Daoy (cell line): ENCODE measurements around the gene MAP2K4. TPM values are rescaled to one million over a fixed set of nuclear protein-coding genes. Genes with fewer than 3 reads are reported as not detected.

Source experiments
- DNase-seq: peaks from one replicate; pipeline ENCODE4 v3.0.0-alpha.2; 2015; ENCODE audit warnings: low read depth
- total RNA-seq: library from RNA; depleted of rRNA; stranded (reverse); fragments of >200 nt; shearing (Covaris generic); gene quantifications from 2 replicates; pipeline ENCODE4 v1.2.3, GENCODE V29; 2014

Gene MAP2K4
- total RNA-seq, 1 experiment from 2014 or later: 31.8 TPM

DNA sequence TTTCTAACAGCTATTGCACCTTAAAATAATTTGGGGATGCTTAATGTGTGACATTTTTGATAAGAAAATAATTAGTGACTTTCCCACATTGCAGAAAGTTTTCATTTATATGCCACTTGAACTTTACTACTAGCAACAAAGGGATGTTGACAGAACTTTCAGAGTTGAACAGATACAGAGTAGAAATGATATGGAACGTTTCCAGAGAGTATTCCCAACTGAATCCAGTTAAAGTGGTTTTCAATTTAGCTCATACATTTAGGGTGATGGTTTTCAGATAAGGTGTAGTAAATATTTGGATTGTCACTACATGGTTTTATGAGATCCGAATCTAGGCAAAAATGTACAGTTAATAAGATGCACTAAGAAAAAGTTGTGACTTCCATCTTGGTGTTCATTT is 17.3 kb downstream of the MAP2K4 start:
- DNase-seq: no peak

DNA sequence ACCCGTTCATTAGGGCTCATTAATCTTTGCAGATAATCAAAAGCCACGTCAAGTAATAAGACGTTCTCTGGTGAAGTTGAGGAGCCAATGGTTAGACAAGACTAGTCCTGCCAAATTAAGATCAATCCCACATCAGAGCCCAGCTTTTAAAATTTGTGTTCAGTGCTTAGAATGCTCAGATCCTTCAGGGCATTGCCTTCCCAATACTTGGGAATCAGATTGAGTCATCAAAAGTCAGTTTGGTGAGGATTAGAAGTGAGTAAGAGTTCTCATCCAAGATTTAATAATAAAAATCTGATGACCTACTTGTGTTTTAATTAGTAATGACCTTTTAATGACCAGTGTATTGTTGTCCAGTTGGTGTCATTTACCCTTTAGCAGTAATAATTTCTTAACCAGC is 19.8 kb downstream of the MAP2K4 start:
- DNase-seq: no peak

DNA sequence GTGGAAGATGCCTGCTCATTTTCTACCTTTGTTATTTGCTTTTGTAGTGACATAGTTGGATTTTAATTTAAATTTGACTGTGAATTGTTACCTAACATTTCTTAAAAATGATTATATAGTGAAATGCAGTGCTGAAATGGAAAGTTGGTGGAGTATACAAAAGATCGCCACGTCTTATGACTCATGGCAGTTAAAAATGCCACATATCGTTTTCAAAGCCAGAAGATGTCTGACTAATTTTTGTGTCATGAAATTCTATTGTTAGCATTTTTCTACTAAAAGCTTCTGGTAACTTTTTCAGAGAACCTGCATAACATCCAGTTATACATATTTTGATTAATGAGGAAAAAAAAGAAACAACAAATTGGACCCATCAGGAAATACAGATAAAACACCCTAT is 20.6 kb downstream of the MAP2K4 start:
- peak; percentile 68 for DNase-seq

GRCh38 chr17:12043702-12044101 is 23.0 kb downstream of the MAP2K4 start:
- DNase-seq: no peak

DNA sequence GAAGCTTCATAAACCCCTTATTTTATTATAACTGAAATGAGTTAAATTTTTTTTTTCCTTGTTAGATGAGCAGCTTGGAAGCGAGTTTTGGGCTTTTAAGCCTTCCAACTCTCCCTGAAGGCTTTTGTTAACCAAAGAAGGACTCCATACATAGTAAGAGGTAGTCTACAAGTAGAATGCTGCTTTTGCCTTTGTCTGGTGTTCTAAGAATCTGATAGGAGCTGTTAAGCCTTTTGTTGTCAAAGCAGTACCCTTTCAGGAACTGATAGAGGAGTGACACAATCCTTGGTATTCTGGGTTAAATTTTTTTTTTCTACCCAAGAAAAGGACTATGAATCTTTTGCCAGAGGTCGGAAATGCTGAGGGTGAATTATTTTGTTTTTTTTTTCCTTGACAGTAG is 26.1 kb downstream of the MAP2K4 start:
- DNase-seq: no peak

DNA sequence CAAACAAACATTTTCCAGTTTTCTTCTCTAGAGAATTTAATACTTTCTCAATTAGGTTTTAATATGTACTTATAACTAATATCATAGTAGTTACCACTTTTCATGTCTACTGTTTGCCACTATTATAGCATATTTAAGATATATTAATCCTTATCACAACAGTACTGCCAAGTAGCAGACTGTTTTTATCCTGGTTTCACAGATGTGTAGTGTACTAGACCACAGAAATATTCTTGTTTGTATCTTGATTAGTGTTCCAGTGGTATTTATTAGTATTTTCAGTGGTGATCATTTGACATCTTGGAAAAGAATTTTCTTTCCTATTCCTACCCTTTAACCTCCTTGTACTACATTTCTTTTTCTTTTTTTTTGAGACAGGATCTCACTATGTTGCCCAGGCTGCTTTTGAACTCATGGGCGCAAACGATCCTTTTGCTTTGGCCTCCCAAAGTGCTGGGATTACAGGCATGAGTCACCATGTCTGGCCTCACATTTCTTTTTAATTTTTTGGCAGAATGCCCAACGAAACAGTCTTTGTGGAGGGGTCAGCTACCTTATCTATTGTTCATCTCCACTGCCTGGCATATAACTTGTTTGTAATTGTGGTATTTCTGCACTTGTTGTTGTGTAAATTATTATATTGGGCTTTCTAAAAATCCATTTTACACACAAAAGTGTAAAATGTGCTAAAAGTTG is 27.2 kb downstream of the MAP2K4 start:
- DNase-seq: peak; percentile 35

- DNase-seq: no peak
Observed at GRCh38 chr17:12048843-12049473, 28.3 kb downstream of the MAP2K4 start.

GRCh38 chr17:12050646-12051225 is 30.1 kb downstream of the MAP2K4 start:
- DNase-seq: no peak

- DNase-seq: no peak
Observed at GRCh38 chr17:12053552-12053951, 32.9 kb downstream of the MAP2K4 start.

DNA sequence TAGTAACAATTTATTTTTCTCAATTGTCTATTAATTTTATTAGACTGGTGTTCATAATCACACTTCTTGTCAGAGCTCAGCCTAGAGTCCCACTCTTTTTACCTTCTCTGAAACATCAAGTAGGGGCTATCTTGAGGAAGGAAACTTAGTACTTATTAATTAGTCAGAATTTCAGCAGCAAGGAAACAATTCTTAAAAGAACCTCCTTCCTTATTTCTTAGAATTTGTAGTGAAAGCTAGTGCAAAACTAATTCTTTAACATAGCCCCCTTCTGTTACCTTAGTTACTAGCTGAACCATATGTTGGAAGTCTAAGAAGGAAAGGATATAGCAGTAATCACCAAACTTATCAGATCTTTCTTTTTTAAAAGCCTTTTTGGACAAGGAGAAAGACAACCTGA is 35.2 kb downstream of the MAP2K4 start:
- DNase-seq: no peak

- no peak for DNase-seq
Observed at GRCh38 chr17:12057520-12057919, 36.8 kb downstream of the MAP2K4 start.

DNA sequence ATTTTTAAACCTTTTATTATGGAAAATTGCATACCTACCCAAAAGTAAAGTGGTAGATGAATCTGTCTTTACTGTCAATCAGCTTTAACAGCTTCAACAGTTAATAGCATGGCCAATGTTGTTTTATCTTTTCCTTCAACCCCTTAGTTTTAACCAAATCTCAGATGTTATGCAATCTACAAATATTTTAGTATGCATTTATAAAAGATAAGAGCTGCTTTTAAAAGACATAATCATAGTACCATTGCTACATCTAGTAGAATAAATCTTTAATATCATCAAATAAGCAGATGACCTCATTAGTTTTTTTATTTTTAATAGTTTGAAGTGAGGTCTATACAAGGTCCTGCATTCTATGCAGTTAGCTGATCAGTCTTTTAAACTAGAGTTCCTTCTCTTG is 37.9 kb downstream of the MAP2K4 start:
- no peak for DNase-seq

DNA sequence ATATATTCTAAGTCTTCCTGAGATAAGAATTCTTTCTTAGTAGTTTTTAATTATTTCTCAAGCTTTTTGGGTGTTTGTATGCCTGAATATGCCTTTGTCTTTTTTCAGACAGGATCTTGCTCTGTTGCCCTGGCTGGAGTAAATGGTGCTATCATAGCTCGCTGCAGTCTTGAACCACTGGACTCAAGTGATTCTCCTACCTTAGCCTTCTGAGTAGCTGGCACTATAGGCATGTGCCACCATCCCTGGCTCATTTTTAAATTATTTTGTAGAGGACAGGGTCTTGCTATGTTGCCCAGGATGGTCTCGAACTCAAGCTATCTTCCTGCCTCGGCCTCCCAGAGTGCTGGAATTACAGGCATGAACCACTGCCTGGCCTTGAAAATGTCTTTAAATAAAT is 41.6 kb downstream of the MAP2K4 start:
- DNase-seq: no peak

GRCh38 chr17:12064395-12064794 is 43.7 kb downstream of the MAP2K4 start:
- DNase-seq: no peak

DNA sequence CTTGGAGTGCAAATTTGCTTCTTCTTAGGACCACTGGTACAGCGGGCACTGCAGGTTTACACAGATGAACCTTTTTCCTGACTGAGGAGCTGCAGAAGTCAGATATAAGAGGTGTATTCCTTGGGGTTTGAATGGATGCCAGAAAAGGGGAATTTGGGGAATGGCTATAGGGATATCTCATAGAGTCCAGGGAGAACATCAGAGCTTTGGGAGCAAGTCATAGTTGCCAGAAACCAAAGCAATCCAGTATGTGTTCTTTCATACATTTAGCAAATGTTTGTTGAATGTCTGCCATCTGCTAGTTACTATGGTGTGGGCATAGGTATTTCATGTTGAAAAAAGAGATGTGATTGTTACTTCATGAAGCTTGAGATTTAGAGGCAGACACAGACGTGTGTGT is 46.8 kb downstream of the MAP2K4 start:
- no peak for DNase-seq

GRCh38 chr17:12068946-12069345 is 48.3 kb downstream of the MAP2K4 start:
- DNase-seq: no peak

- peak; percentile 39 for DNase-seq
Observed at GRCh38 chr17:12070561-12070960, 49.9 kb downstream of the MAP2K4 start.

GRCh38 chr17:12074346-12074745 is 53.7 kb downstream of the MAP2K4 start:
- DNase-seq: no peak

DNA sequence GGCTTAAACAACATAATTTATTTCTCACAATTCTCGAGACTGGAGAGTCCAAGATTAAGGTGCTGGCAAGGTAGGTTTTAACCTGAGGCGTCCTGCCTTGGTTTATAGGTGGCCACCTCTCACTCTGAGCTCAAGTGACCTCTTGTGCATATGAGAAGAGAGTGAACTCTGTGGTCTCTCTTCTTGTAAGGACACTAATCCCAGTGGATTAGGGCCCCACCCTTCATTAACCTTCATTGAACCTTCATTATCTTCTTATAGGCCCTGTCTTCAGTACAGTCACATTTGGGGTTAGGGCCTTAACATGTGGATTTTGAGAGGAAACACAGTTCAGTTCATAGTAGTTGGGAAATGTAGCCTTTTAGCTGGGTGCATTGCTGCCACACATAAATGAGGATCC is 57.1 kb downstream of the MAP2K4 start:
- no peak for DNase-seq

GRCh38 chr17:12078791-12079190 is 58.1 kb downstream of the MAP2K4 start:
- peak; percentile 72 for DNase-seq

GRCh38 chr17:12081720-12082119 is 61.0 kb downstream of the MAP2K4 start:
- DNase-seq: no peak

DNA sequence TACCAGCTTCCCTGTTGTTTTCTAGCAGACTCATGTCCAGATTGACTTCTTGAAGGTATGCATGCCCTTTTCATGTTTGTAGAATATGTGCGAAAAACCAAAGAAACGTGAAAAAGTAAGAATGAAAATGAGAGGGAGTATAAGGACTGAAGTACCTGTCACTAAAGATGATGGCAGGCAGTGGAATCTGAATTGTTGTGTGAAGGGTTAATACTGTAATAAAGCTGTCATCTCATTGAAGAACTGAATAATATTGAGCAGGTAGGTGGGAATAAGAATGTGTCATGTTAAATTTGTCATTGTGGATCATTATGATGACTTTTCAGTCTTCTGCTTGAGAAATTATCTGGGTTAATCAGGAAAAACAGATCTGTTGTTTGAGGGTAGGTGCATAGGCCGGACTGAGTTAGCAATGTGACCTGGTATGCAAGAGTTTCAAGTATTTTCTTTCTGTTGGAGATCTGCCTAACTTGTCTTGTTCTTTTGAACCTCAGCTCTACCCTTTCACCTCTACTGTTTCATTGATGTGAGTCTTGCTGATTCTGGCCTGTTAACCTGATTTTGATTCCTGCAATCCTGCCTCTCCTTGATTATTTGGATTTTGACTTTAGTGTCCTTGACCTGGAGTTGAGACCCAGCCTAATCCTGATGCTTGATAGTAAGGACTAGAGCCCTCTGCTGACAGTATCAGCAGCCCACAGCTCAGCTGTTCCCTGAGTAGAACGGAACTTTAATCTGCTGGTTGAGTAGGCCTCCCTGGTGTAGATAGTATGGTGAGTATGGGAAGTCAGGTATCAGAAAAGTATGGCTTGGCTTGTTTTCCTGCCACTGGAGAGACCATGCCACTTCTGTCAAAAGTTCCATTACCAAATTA is 64.6 kb downstream of the MAP2K4 start:
- no peak for DNase-seq
